NCI-H146 treated with DMSO at 0.1 percent for 48 hours (cell line): ENCODE measurements around the gene GLB1L.

Source experiments
- DNase-seq: peaks from one replicate; lab custom pipeline; 2025; ENCODE audit not compliant: unreplicated experiment; lab: John Stamatoyannopoulos, UW

GLB1L gene

DNA sequence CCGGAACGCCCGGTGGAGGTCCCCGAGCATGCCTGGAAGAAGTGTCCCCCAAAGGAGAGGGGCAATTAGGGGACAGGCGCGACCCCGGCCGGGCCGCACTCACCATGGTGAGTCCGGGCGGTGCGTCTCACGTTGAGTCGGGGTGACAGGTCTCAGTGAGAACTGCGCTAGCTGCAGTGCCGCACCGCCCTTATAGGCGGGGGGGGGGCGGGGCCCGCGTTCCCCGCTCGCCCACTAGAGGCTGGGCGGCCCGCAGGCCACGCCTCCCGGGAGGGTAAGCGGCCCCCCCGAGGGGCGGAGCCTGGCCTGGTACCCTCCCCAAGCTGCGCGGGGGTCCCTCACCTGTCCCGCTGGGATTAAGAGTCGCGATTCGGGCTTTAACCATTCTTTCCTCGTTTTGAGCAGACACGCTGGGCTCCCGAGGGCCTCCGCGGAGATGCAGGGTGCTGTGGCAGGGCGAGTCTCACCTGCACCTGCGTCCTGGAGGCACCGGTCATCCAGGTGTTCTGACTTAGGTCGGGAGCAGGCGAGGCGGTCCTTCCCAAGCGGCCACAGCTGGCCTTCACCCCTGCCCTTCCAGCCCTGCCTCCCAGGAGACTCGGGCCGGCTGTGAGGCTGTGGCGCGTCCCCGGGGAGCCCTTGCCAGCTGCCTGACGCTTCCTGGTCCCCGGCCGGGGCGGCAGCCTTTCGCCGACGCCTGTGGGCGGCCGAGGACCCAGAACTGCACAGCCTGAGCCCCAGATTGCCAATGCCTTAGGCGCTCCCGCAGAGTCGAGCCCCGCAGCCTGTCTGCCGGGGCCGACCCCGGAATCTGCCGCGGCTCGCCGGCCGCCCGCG is 8.7 kb upstream of the GLB1L start, which contains the start of gene TUBA4A:
TSS of gene TUBA4A (minus strand) at position 166 of the 837 bp plus-strand sequence. CDS start at position 106, 60 bp downstream.
- DNase-seq, result peak; percentile 44

GRCh38 chr2:219252900-219253752 is 7.9 kb upstream of the GLB1L start, which contains the start of gene TUBA4B:
Gene TUBA4B (plus strand): TSS chr2:219253243. CDS start chr2:219253408, 165 bp downstream.
- peak; percentile 3 for DNase-seq

DNA sequence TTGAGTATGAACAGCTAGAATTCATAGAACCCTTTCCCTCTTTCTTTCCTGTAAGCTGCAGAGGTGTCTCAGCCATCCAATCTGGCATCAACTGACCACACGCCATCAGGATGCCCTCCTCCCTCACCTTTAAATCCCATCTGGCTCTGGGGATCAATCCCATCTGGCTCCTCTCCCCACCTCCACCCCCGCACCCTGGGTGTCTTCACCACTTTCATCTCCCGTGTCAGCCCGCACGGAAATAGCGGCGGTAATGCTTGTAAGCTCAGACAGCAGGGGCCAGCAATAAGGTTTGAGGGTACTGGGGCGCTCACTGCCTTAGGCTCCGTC is 7.3 kb upstream of the GLB1L start:
- DNase-seq, result peak; percentile 5

GRCh38 chr2:219252084-219252483 is 6.8 kb upstream of the GLB1L start:
- no peak for DNase-seq

DNA sequence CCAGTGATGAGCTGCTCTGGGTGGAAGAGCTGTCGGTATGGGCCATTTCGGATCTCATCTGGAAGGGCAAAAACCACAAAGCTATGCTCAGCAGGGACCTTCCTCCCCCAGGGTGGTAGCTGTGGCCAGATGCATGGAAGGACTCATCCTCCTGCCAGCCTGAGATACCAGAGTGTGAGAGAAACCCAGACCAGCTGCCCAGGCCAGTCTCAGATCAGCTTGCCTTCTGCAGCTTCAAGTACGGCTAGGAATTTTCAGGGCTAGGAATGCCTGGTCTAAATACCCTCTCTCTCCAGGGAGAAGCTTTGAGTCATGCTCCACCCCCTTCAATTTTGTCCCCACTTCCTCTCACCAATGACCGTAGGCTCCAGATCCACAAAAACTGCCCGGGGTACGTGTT is 6.4 kb upstream of the GLB1L start:
- no peak for DNase-seq

DNA sequence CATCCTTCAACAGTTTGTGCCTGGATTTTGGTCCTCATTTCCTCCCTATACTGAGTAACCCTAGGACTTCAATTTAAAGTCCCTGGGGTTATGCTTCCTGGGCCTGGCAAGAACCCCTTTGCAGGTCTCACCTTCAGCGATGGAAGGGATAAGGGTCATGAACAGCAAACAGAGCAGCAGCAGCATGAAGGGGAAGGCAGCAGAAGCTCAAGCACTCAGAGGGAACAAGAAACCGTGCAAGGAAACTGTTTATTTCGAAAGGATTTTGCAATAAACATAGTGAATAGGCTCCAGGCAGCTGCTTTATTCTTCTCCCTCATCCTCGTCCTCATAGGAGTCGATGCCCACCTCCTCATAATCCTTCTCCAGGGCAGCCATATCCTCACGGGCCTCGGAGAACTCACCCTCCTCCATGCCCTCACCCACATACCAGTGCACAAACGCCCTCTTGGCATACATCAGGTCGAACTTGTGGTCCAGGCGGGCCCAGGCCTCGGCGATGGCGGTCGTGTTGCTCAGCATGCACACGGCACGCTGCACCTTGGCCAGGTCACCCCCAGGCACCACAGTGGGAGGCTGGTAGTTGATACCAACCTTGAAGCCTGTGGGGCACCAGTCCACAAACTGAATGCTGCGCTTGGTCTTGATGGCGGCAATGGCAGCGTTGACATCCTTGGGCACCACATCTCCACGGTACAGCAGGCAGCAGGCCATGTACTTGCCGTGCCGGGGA is 5.0 kb upstream of the GLB1L start:
- no peak for DNase-seq

DNA sequence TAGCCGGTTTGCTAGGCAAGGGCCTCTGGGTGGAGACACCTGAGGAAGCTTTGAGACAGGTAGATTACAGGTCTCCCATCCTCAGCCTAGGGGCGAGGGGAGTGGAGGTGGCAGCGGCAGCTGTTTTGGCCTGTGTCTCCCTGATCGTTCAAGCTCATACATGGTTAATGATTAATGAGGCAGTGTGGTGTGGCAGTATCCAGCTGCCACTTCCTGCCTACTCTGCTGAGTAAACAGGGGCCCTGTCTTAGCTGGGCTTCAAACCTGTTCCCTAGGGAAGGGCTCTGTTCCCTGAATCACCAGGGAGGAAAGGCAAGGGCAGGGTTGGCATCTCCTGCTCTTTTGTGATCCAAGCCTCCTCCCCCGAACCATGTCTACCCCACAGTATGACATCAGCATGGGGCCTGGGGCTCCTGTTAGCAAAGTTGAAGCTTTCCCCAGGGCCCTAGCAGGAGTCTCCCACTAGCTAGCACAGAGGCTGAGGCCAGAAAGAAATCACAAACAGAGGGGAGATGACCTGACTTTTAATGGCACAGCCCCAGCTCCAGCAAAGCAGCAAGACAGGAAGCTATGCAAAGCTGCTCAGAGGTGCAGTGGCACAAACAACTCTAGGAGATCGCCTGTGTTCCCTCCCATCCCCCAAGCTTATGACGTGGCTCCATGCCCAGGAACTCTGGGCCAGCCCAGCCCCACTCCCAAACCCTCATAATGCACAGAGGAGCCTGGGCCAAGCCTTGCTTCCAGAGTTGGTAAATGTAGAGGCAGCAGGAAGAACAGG is 4.1 kb upstream of the GLB1L start:
- DNase-seq, result no peak

DNA sequence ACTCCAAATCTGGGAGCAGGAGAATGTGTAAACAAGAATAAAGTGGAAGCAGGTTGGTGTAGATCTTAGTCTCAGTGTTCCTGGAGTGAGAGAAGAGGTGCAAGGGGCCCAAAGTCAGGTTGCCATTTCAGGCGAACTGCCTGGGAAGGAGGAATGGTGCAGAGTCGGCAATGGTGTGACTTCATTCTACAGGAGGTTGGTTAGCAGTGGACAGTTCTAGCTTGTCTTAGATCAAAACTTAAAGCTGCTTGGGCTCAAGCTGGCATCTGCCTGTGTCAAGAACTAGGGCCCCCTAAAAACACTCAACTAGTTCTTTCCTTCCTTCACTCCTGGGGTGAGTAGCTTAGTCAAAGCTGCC is 3.6 kb upstream of the GLB1L start:
- DNase-seq, result no peak

DNA sequence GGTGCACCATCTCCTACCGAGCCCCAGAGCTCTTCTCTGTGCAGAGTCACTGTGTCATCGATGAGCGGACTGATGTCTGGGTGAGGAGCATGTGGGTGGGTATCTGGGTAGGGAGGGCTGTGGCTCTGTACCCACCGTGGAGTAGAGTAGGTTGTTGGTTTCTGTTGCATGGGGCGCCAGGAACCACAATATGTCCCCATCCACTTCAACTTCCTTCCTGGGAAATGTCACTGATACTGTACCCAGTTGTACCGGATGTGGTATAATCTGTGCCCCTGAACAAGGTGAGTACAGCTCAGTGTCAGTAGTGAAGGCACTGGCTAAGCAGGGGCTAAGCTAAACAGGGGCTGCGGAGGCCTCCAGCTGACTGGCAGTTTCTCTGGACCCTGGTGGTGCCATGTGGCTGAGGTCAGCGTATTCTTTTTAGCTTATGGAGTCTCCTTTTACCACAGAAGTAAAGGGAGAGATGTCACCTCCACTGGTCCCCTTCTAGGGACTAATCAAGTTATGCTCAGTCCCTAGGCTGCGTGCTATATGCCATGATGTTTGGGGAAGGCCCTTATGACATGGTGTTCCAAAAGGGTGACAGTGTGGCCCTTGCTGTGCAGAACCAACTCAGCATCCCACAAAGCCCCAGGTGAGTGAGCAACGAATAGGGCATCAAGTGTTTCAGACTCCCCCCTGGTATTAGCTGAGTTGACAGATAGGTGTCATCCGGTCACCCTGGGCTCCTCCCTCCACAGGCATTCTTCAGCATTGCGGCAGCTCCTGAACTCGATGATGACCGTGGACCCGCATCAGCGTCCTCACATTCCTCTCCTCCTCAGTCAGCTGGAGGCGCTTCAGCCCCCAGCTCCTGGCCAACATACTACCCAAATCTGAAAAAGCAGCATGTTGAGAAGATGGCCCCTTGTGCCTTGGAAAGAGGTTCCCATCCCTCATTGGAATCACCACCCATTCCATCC is 2.7 kb upstream of the GLB1L start:
- DNase-seq, result no peak

DNA sequence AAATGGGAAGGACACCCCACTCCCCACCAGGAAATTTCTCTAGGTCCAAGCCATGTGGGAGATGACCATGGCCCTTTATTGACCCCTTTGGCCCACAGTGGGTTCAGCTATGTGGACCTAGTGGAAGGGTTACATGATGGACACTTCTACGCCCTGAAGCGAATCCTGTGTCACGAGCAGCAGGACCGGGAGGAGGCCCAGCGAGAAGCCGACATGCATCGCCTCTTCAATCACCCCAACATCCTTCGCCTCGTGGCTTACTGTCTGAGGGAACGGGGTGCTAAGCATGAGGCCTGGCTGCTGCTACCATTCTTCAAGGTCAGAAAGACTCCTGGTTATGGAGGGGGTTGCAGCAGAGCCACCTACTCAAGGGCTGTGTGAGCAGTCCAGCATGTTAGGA is 1.3 kb upstream of the GLB1L start:
- DNase-seq, result no peak

DNA sequence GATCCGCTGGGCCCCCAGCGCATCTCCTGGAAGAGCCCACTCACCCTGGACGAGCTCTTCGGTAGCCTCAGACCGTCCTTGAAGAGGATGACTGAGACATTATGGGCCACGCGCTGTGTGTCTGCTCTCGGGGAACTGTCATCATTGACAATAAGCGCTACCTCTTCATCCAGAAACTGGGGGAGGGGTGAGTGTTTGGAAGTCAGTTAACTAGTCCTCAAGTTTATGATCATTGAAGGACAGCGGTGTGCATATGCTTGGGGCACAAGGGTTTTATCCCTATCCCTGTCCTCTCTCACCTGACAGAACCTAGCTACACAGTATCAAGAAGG is 621 bp upstream of the GLB1L start:
- no peak for DNase-seq

GRCh38 chr2:219244789-219245147 is 476 bp downstream of the GLB1L start:
- DNase-seq, result no peak

GRCh38 chr2:219243291-219243761 is 1.9 kb downstream of the GLB1L start:
- DNase-seq, result no peak

GRCh38 chr2:219234331-219234730 is 10.9 kb downstream of the GLB1L start:
- DNase-seq, result no peak

GRCh38 chr2:219230059-219230540 is 15.1 kb downstream of the GLB1L start:
- DNase-seq, result no peak

GRCh38 chr2:219229305-219230058 is 15.8 kb downstream of the GLB1L start, which contains the start of the genes ANKZF1 and ATG9A:
Gene ANKZF1 (plus strand): TSS chr2:219229806. CDS start chr2:219230258, 452 bp downstream.
Gene ATG9A (minus strand): TSS chr2:219229636. CDS start chr2:219228024, 1,612 bp downstream.
- peak; percentile 91 for DNase-seq

- no peak for DNase-seq
These were observed 16.3 kb downstream of the GLB1L start for GRCh38 chr2:219228911-219229304.
